Mesodermal cell (in vitro differentiated cells): ENCODE data around the gene CX3CR1.

ENCODE experiments used
- H3K27ac ChIP-seq: 2 replicates; pipeline ENCODE4 v1.7.0; 2013; ENCODE audit warnings: mild to moderate bottlenecking, low read depth, low read length, moderate library complexity; ENCODE audit not compliant: severe bottlenecking
- H3K36me3 ChIP-seq: 2 replicates; pipeline ENCODE4 v1.7.1; 2013; ENCODE audit warnings: mild to moderate bottlenecking, low read length, moderate library complexity; ENCODE audit not compliant: control insufficient read depth, insufficient read depth
- H3K4me1 ChIP-seq: one replicate; pipeline ENCODE4 v1.7.1; 2013; ENCODE audit warnings: mild to moderate bottlenecking, low read length; ENCODE audit not compliant: insufficient read depth, control insufficient read depth, poor library complexity, severe bottlenecking
- H3K4me3 ChIP-seq: 2 replicates; pipeline ENCODE4 v1.7.0; 2013; ENCODE audit warnings: low read length, control low read depth, mild to moderate bottlenecking; ENCODE audit not compliant: insufficient read depth, poor library complexity, severe bottlenecking; ENCODE audit errors: extremely low read depth
- H3K9me3 ChIP-seq: 2 replicates; pipeline ENCODE4 v1.7.1; 2013; ENCODE audit warnings: mild to moderate bottlenecking, low read length, moderate library complexity; ENCODE audit not compliant: control insufficient read depth
- WGBS, 2 experiments: methylation state at CpG; one replicate each; pipeline ENCODE4 v1.1.5; 2013; ENCODE audit warnings: missing lambda C conversion rate in 2 of 2; ENCODE audit not compliant: insufficient coverage in 2 of 2; 5-methylcytosine and 5-hydroxymethylcytosine counted together

The CX3CR1 gene

DNA sequence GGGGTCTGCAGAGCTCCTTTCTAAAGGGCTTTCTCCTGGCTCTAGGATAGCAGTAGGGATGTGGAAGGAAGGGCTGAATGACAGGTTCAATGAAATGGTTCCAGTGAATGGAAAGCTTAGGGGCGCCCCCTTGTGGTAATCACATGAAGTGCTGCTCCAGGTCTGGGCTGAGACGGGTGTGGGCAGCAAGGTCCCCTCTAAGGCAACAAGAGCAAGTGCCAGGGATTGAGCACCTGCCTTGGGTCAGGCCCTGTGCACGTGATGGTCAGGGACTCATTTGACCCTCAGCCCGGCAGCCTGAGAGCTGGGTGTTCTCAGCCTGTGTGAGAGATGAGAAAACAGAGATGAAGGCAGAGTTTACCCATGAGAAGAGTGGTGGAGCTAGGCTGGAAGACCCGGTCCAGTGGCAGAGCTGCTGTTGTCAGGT is 12.1 kb upstream of the CX3CR1 start:
- Histone ChIP-seq H3K9me3 (no peaks in the 10 kb centered on the region), H3K27ac (no peak overlapping the region), H3K36me3 (no peaks in the 10 kb centered on the region), H3K4me3 (no peak overlapping the region), H3K4me1 (peaks cover 8% of the 10 kb centered on the region)
- 26 to 33% methylated on average over 5 of the region's 5 CpGs for WGBS, 2 experiments

DNA sequence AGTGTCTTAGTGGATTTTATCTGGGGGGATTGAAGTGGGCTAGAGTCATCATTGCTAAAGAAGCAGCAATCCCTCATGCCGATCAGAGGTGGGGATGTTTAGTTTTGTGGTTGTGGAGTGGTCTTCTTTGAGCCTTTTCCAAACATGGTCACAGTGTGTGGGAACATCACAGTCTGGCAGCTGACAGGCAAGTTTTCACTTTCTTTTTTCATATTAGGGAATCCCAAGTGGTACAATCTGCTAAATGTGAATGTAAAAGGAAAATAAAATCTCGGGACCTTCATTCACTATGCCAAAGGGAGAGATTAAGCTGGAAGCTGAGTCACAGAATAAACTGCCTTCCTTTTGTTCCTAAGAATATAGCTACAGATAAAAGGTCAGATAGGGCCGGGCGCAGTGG is 10.4 kb upstream of the CX3CR1 start:
- no peaks in the 10 kb centered on the region for H3K36me3 ChIP-seq
- no peaks in the 10 kb centered on the region for H3K9me3 ChIP-seq
- no peak overlapping the region for H3K27ac ChIP-seq
- H3K4me3 ChIP-seq, result no peak overlapping the region
- H3K4me1 ChIP-seq, result peaks cover 8% of the 10 kb centered on the region
- 92 to 100% methylated on average over 2 of the region's 4 CpGs for WGBS, 2 experiments

- Histone ChIP-seq H3K4me3 (no peak overlapping the region), H3K36me3 (no peaks in the 10 kb centered on the region), H3K27ac (no peak overlapping the region), H3K9me3 (no peaks in the 10 kb centered on the region), H3K4me1 (peaks cover 8% of the 10 kb centered on the region)
- WGBS, 2 experiments, result 82 to 95% methylated on average over 3 to 4 of the region's 4 CpGs
These were observed 9.3 kb upstream of the CX3CR1 start for GRCh38 chr3:39289107-39289506.

DNA sequence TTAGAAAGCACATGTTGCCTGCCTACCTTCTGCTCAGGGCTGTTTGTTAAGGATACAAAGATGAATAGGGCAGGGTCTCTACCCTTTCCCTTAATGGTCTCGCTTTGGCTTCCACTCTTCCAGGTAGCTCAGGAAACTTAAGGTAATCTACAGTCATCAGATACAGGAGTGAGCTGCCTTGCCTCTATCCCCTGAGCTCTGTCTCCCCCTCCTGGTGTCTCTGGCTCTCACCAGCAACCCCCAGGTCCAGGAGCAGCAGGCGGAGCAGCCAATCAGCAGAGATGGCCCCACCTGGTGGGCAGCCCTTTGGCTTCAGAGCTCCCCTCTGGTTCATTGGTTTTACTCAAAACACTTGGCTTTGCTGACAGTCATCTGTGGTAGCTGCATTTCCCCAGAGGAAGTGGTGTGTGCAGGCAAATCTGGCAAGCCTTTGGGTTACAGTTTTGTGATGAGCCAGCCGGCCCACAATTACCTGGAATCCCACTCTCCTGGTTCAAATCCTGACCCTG is 8.5 kb upstream of the CX3CR1 start:
- Histone ChIP-seq H3K36me3 (no peaks in the 10 kb centered on the region), H3K4me3 (no peak overlapping the region), H3K9me3 (no peaks in the 10 kb centered on the region), H3K27ac (no peak overlapping the region), H3K4me1 (peaks cover 8% of the 10 kb centered on the region)
- 0 to 21% methylated on average over 1 to 2 of the region's 3 CpGs for WGBS, 2 experiments

- Histone ChIP-seq H3K4me3 (no peak overlapping the region), H3K36me3 (no peaks in the 10 kb centered on the region), H3K27ac (no peak overlapping the region), H3K9me3 (no peaks in the 10 kb centered on the region), H3K4me1 (peaks cover 8% of the 10 kb centered on the region)
- WGBS, 2 experiments, result 76 to 86% methylated on average over 4 to 7 of the region's 8 CpGs
These were observed 7.7 kb upstream of the CX3CR1 start for GRCh38 chr3:39287216-39288164.

GRCh38 chr3:39286771-39287170 is 6.9 kb upstream of the CX3CR1 start:
- 92% methylated on average over 2 of the region's 3 CpGs; no CpG with 5 or more reads in 1 of the 2 experiments for WGBS, 2 experiments

DNA sequence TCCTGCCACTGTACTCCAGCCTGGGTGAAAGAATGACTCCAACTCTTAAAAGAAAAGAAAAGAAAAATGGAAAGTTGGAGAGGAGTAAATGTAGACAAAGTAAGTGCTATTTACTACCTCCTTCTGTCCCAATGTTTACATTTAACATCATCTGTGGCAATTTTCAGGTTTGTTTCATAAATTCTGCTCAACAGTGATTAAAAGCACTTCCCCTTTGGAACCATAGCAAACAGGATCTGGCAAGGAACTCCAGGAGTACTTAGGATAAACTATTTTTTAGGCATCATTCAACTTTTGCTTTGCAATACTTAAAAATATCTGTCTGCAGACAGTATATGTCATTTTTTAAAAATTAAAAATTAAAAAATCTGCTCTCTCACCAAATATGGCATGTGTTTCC is 5.5 kb upstream of the CX3CR1 start:
- H3K27ac ChIP-seq, result no peak overlapping the region

More at GRCh38 chr3:39286771-39287170, 6.9 kb upstream of the CX3CR1 start:
- peaks cover 8% of the 10 kb centered on the region for H3K4me1 ChIP-seq
- no peak overlapping the region for H3K27ac ChIP-seq
- no peaks in the 10 kb centered on the region for H3K36me3 ChIP-seq
- no peak overlapping the region for H3K4me3 ChIP-seq
- no peaks in the 10 kb centered on the region for H3K9me3 ChIP-seq

DNA sequence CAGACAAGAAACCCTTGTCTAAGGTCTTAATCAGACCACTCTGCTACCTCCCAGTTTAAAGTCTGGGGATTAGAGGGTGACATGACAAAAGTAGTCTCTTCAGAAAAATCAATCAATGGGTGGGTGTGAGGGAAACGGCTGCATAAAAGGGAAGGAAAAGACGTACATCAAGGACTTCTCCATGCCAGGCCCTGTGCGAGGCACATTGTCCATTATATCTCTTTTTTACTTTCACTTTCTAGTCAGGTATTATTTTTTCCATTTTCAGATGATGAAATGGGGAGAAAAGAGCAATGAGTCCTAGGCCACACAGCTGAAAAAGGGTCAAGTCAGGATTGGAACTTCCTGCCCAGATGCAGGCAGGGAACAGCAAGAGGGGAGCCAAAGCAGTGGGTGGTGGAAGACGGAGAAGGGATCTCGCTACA is 4.6 kb upstream of the CX3CR1 start:
- H3K27ac ChIP-seq, result no peak overlapping the region

More for the DNA sequence above, 5.5 kb upstream of the CX3CR1 start:
- no peak overlapping the region for H3K4me3 ChIP-seq
- no peaks in the 10 kb centered on the region for H3K36me3 ChIP-seq
- peaks cover 7% of the 10 kb centered on the region for H3K4me1 ChIP-seq
- H3K9me3 ChIP-seq, result no peaks in the 10 kb centered on the region

DNA sequence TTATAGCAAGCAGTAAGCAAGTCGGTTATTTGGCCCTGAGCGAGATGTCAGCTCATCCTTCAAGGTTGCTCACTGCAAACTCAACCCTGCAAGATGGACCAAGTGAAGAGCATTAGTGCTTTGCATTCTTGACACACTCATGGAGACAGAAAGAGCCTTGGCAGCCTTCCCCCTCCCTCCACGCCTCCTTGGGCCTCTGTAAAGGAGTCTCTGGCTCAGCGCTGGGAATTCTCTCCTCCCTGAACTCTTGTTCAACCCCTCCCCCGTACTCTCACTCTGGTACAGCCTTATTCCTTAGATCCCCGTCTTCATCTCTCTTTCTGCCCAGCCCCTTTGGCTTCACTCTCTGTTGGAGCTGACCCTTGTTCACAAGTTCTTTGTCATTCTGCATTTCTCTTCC is 2.2 kb upstream of the CX3CR1 start:
- WGBS, 2 experiments, result 77 to 88% methylated on average over 3 to 6 of the region's 6 CpGs
- no peaks in the 10 kb centered on the region for H3K9me3 ChIP-seq
- no peak overlapping the region for H3K4me3 ChIP-seq
- no peaks in the 10 kb centered on the region for H3K36me3 ChIP-seq
- H3K27ac ChIP-seq, result no peak overlapping the region
- peaks cover 6% of the 10 kb centered on the region for H3K4me1 ChIP-seq

More for the DNA sequence above, 4.6 kb upstream of the CX3CR1 start:
- Histone ChIP-seq H3K36me3 (no peaks in the 10 kb centered on the region), H3K4me1 (peaks cover 3% of the 10 kb centered on the region), H3K9me3 (no peaks in the 10 kb centered on the region), H3K4me3 (no peak overlapping the region)
- 80 to 85% methylated on average over 1 to 3 of the region's 5 CpGs for WGBS, 2 experiments

DNA sequence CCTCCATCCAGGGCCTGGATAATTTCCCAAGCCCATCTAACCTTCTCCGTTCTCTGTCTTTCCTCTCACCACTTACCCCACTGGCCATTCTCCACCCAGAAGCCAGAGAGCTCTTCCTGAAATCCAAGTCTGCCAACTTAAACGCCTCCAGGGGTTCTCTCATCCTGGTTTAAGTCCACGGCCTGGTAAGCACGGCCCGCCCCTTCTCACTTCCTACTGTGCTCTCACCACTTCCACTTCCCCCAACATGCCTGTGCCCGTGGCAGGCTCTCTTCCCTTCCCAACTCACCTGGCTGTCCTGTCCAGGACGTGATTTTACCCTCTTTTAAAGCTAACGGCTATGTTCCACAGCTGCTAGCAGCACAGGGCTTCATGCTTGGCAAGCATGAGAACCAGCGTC is 1.7 kb upstream of the CX3CR1 start:
- peaks cover 6% of the 10 kb centered on the region for H3K4me1 ChIP-seq
- H3K36me3 ChIP-seq, result no peaks in the 10 kb centered on the region
- no peaks in the 10 kb centered on the region for H3K9me3 ChIP-seq
- H3K27ac ChIP-seq, result no peak overlapping the region
- no peak overlapping the region for H3K4me3 ChIP-seq
- WGBS, 2 experiments, result 91 to 93% methylated on average over 9 of the region's 9 CpGs

DNA sequence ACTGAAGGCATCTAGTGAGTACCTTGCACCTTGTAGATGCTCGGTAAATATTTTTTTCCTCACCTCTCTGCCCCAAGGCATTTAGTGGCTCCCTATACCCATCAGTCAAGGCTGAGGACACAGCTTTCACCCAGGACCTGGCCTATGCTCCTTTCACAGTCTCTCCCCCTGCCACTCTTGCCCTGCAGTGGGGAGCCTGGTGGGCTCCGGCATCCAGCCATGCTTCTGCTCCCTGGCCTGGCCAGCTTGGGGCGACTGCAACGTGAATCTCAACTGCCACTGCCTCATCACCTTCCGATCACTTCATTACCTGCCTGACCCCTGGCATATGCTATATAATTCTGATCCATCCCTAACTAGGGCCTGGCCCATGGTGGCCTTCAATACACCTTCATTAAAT is 735 bp upstream of the CX3CR1 start:
- 95 to 96% methylated on average over 5 of the region's 5 CpGs for WGBS, 2 experiments
- peaks cover 7% of the 10 kb centered on the region for H3K4me1 ChIP-seq
- no peaks in the 10 kb centered on the region for H3K36me3 ChIP-seq
- H3K4me3 ChIP-seq, result no peak overlapping the region
- H3K9me3 ChIP-seq, result no peaks in the 10 kb centered on the region
- H3K27ac ChIP-seq, result no peak overlapping the region
